Measurements from ENCODE around the gene SFRP5.

- no peak for TF ChIP-seq CTCF (IDR thresholded peaks at IDR 0.05)
- no peak for TF ChIP-seq POLR2AphosphoS5 (IDR thresholded peaks at IDR 0.05; ENCODE audit: insufficient read depth in 1 of 2, low read depth in 1 of 2)
- TF ChIP-seq POLR2A (IDR thresholded peaks at IDR 0.05), result no peak
Observed at GRCh38 chr10:97798958-97799610, 27.3 kb upstream of the SFRP5 start.

Measured in vagina (tissue), 2 donors.